B cell (primary cell): ENCODE measurements around the gene LRRC3. TPM values are rescaled to one million over a fixed set of nuclear protein-coding genes. Genes with fewer than 3 reads are reported as not detected.

ENCODE experiments used
- ATAC-seq: fragments of 200-7000 bp; cut with Tn5 transposase; one replicate; pipeline ENCODE4 v1.10.0; 2021; ENCODE audit warnings: low read depth, mild to moderate bottlenecking, moderate number of reproducible peaks, moderate library complexity
- CTCF ChIA-PET: fragments of 350-600 bp; sonication (Branson Sonifier 250); formaldehyde crosslinking; loops from one replicate; lab custom pipeline; 2021; ENCODE audit warnings: antibody characterized with exemption, inconsistent platforms; lab: Charles Lee
- POLR2A ChIA-PET: fragments of 350-600 bp; sonication (Branson Sonifier 250); formaldehyde crosslinking; loops from one replicate; lab custom pipeline; 2021; ENCODE audit warnings: antibody characterized with exemption; lab: Charles Lee
- DNase-seq: peaks from one replicate; pipeline ENCODE4 v3.0.0; 2013
- H2AFZ ChIP-seq: 2 replicates; pipeline ENCODE4 v1.6.1; 2012; ENCODE audit warnings: mild to moderate bottlenecking, low read depth, low read length; ENCODE audit not compliant: insufficient read depth, poor library complexity, severe bottlenecking
- H3K27ac ChIP-seq, 2 donors: 1 replicate in 1 of 2; 2 replicates in 1 of 2; pipeline ENCODE4 v1.5.1; 2012 to 2013; ENCODE audit warnings: low read length in 2 of 2, mild to moderate bottlenecking in 2 of 2, moderate library complexity in 1 of 2
- H3K27me3 ChIP-seq, 4 experiments: fragments of 200-600 bp in 1 of 4; sonication (generic) in 1 of 4; replicated peaks in 1 of 4; 1 replicate in 2 of 4; 2 replicates in 2 of 4; pipeline versions ENCODE4 v1.6.1 to v1.7.0; 2013 to 2016; ENCODE audit warnings: low read length in 3 of 4, mild to moderate bottlenecking in 2 of 4, mixed read lengths in 1 of 4, moderate library complexity in 1 of 4; ENCODE audit not compliant: insufficient read depth in 4 of 4, control insufficient read depth in 3 of 4; ENCODE audit errors: control extremely low read depth in 1 of 4
- H3K36me3 ChIP-seq, 2 experiments: replicated peaks in 1 of 2; 1 replicate in 1 of 2; 2 replicates in 1 of 2; pipeline versions ENCODE4 v1.6.1 to v1.7.1; 2013; ENCODE audit warnings: low read length in 1 of 2; ENCODE audit not compliant: insufficient read depth in 2 of 2, control insufficient read depth in 1 of 2; ENCODE audit errors: control extremely low read depth in 1 of 2, extremely low read depth in 1 of 2
- H3K4me1 ChIP-seq, 2 donors: fragments of 200-600 bp in 1 of 2; sonication (generic) in 1 of 2; 1 replicate in 1 of 2; 2 replicates in 1 of 2; pipeline versions ENCODE4 v1.5.1 to v1.6.1; 2013 to 2017; ENCODE audit warnings: low read length in 2 of 2; ENCODE audit not compliant: control insufficient read depth in 2 of 2, insufficient read depth in 2 of 2
- H3K4me2 ChIP-seq: replicated peaks from 2 replicates; pipeline ENCODE3; 2012; ENCODE audit warnings: mild to moderate bottlenecking, low read depth, low read length; ENCODE audit not compliant: poor library complexity, severe bottlenecking
- H3K4me3 ChIP-seq, 5 experiments: fragments of 200-600 bp in 1 of 5; sonication (generic) in 1 of 5; 1 replicate in 3 of 5; 2 replicates in 2 of 5; pipeline versions ENCODE4 v1.5.1 to v1.7.0; 2011 to 2016; ENCODE audit warnings: low read length in 4 of 5, mild to moderate bottlenecking in 4 of 5, low read depth in 2 of 5, control low read depth in 1 of 5, moderate library complexity in 1 of 5; ENCODE audit not compliant: insufficient read depth in 1 of 5; ENCODE audit errors: control extremely low read depth in 1 of 5, extremely low read depth in 1 of 5
- H3K79me2 ChIP-seq: fragments of 200-600 bp; sonication (generic); one replicate; pipeline ENCODE4 v1.6.0; 2016; ENCODE audit warnings: low read length; ENCODE audit not compliant: control insufficient read depth, insufficient read depth
- H3K9ac ChIP-seq: fragments of 200-600 bp; sonication (generic); 2 replicates; pipeline ENCODE4 v1.6.1; 2017; ENCODE audit warnings: mild to moderate bottlenecking, low read length, moderate library complexity
- H3K9me3 ChIP-seq, 3 donors: one replicate each; pipeline versions ENCODE4 v1.6.1 to v1.7.1; 2013; ENCODE audit warnings: low read length in 2 of 3; ENCODE audit not compliant: control insufficient read depth in 2 of 3, insufficient read depth in 1 of 3; ENCODE audit errors: control extremely low read depth in 1 of 3
- H4K20me1 ChIP-seq: 2 replicates; pipeline ENCODE4 v1.6.0; 2012; ENCODE audit warnings: mild to moderate bottlenecking, low read length; ENCODE audit not compliant: insufficient read depth, control insufficient read depth, poor library complexity, severe bottlenecking
- H3K27ac Mint-ChIP-seq: one replicate; pipeline ENCODE4 v1.8.0; 2021; ENCODE audit warnings: mixed read lengths
- H3K27me3 Mint-ChIP-seq: one replicate; pipeline ENCODE4 v1.8.0; 2021; ENCODE audit warnings: mixed read lengths
- H3K4me1 Mint-ChIP-seq: one replicate; pipeline ENCODE4 v1.8.0; 2021; ENCODE audit warnings: mixed read lengths
- H3K4me3 Mint-ChIP-seq: one replicate; pipeline ENCODE4 v1.8.0; 2021; ENCODE audit warnings: mixed read lengths
- H3K9me3 Mint-ChIP-seq: one replicate; pipeline ENCODE4 v1.8.0; 2022; ENCODE audit warnings: mixed read lengths; ENCODE audit not compliant: insufficient read depth
- CTCF ChIP-seq: fragments of 200-600 bp; IDR thresholded peaks from one replicate; pipeline ENCODE4 v1.8.0; 2022; ENCODE audit warnings: antibody characterized with exemption, mild to moderate bottlenecking
- EZH2 ChIP-seq: IDR thresholded peaks from 2 replicates; pipeline ENCODE4 v1.6.1; 2012; ENCODE audit warnings: borderline replicate concordance, low read depth, mild to moderate bottlenecking, moderate library complexity, low read length; ENCODE audit not compliant: insufficient read depth, poor library complexity, severe bottlenecking
- WGBS: methylation state at CpG from one replicate; pipeline ENCODE4 v1.1.5; 2013; ENCODE audit warnings: missing lambda C conversion rate; ENCODE audit not compliant: insufficient coverage; 5-methylcytosine and 5-hydroxymethylcytosine counted together
- intact Hi-C: fragments of 100-400 bp; cut with micrococcal nuclease; formaldehyde crosslinking; loops from one replicate; pipeline ENCODE4 v1.10.0; 2022
- polyA plus RNA-seq: library from polyadenylated mRNA; depleted of rRNA; stranded (reverse); fragments of >200 nt; gene quantifications from 2 replicates; pipeline ENCODE4 v1.2.3, GENCODE V29; 2012
- total RNA-seq, 2 donors: library from RNA; stranded (reverse); fragments of 120-200 nt in 1 of 2; gene quantifications; 1 replicate in 1 of 2; 2 replicates in 1 of 2; pipeline versions ENCODE4 v1.2.3 to v1.2.4, GENCODE V29; 2013 to 2022

LRRC3 gene
- total and polyA plus RNA-seq, 2 donors (not counting 1 experiment from before 2014, with no cell fraction given), result 0.46 to 3.3 TPM

GRCh38 chr21:44405948-44406872 lies 49.1 kb upstream of the LRRC3 start:
- no peak overlapping the region for H3K4me3 Mint-ChIP-seq
- H3K36me3 ChIP-seq, result peaks cover 0 to 6% of the 10 kb centered on the region in 2 experiments
- H3K9me3 ChIP-seq, result peaks cover 0 to 8% (median 0%) of the 10 kb centered on the region in 3 donors
- TF ChIP-seq CTCF, result no peak
- no peak for TF ChIP-seq EZH2
- intact Hi-C loops, result no loop called here
- H3K4me1 Mint-ChIP-seq, result no peaks in the 10 kb centered on the region
- peak; percentile 2 for DNase-seq
- no peak overlapping the region for H3K4me2 ChIP-seq
- ChIA-PET POLR2A (no interaction called here), CTCF (no interaction called here)
- H3K4me3 ChIP-seq, result no peak overlapping the region
- no peaks in the 10 kb centered on the region for H3K4me1 ChIP-seq
- H3K27ac Mint-ChIP-seq, result peak overlapping the region; percentile 46
- no peak overlapping the region for H2AFZ ChIP-seq
- no peaks in the 10 kb centered on the region for H3K27me3 ChIP-seq
- 94% methylated on average over 35 of the region's 37 CpGs for WGBS
- no peak overlapping the region for H3K9ac ChIP-seq
- H3K9me3 Mint-ChIP-seq, result no peaks in the 10 kb centered on the region
- ATAC-seq, result no peak
- no peaks in the 10 kb centered on the region for H3K27me3 Mint-ChIP-seq
- no peak overlapping the region for H3K27ac ChIP-seq
- no peaks in the 10 kb centered on the region for H3K79me2 ChIP-seq
- H4K20me1 ChIP-seq, result no peaks in the 10 kb centered on the region

- Mint-ChIP-seq H3K4me3 (no peak overlapping the region), H3K27me3 (no peaks in the 10 kb centered on the region), H3K9me3 (no peaks in the 10 kb centered on the region), H3K4me1 (no peaks in the 10 kb centered on the region), H3K27ac (peak overlapping the region; percentile 80)
- H3K36me3 ChIP-seq, result peaks cover 0 to 6% of the 10 kb centered on the region in 2 experiments
- POLR2A ChIA-PET, result no interaction called here
- no peak overlapping the region for H3K27ac ChIP-seq
- ATAC-seq (no peak), DNase-seq (no peak)
- H3K9ac ChIP-seq, result no peak overlapping the region
- H3K4me3 ChIP-seq, result no peak overlapping the region
- intact Hi-C loops, result no loop called here
- H3K79me2 ChIP-seq, result no peaks in the 10 kb centered on the region
- CTCF ChIA-PET, result no interaction called here
- no peaks in the 10 kb centered on the region for H4K20me1 ChIP-seq
- H3K9me3 ChIP-seq, result peaks cover 0 to 8% (median 0%) of the 10 kb centered on the region in 3 donors
- no peaks in the 10 kb centered on the region for H3K4me1 ChIP-seq
- H3K27me3 ChIP-seq, result no peaks in the 10 kb centered on the region
- H2AFZ ChIP-seq, result no peak overlapping the region
- 72% methylated on average over 2 of the region's 8 CpGs for WGBS
- no peak overlapping the region for H3K4me2 ChIP-seq
- TF ChIP-seq CTCF (no peak), EZH2 (no peak)
These were observed 48.4 kb upstream of the LRRC3 start for GRCh38 chr21:44406953-44407352.
